A549 treated with RU486 at 1 μM for 4 hours (cell line): ENCODE measurements around the gene GRPEL1. TPM values are rescaled to one million over a fixed set of nuclear protein-coding genes. Genes with fewer than 3 reads are reported as not detected.

Experiments used
- total RNA-seq: library from RNA; stranded (reverse); fragments of 200-300 nt; extraction: Qiagen RNA extraction; gene quantifications from 5 replicates; pipeline ENCODE4 v1.2.3, GENCODE V29; 2022; ENCODE audit warnings: low read depth

The GRPEL1 gene
- total RNA-seq: 63.6 to 82.9 TPM (median 73.3 TPM) in 5 replicates

GRCh38 chr4:7067452-7068278, at the start of gene GRPEL1:
Gene GRPEL1 (minus strand): TSS chr4:7068064. CDS start chr4:7068032, 32 bp downstream.

GRCh38 chr4:7043284-7044136, 24.4 kb downstream of the GRPEL1 start, which contains the start of gene TADA2B:
Gene TADA2B (plus strand): TSS chr4:7043372. CDS start chr4:7043580, 208 bp downstream.

Other genes with a start within 250 kb of the GRPEL1 start
- 29.0 to 34.3 TPM (median 33.5 TPM) in 5 replicates for gene TBC1D14, start 158.2 kb downstream of the GRPEL1 start, total RNA-seq
- 13.0 to 16.7 TPM (median 14.4 TPM) in 5 replicates for gene TADA2B, start 24.7 kb downstream of the GRPEL1 start, total RNA-seq
- 3.2 to 5.6 TPM (median 4.2 TPM) in 5 replicates for gene SORCS2, start 124.5 kb upstream of the GRPEL1 start, total RNA-seq